ENCODE results near the gene GRM5.

DNA sequence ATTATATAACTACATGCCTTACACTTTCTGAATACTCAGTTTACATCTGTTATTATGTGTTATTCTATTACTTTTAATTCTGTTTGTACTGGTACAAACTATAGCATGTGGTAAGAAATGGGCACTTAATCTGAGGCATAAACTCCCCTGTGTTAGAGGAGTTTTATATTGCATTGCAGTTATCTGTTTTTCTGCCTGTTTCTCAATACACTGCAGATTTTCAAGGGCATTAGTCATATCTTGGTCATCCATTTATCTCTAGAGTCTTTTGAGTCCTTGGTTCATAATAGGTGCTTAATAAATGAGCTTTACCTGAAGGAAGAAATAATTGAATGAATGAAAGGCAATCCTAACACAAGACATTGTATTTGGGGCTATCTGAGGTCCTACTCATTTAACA lies 545.4 kb downstream of the GRM5 start:
- TF ChIP-seq CTCF (IDR thresholded peaks at IDR 0.05) (no peak), POLR2AphosphoS5 (IDR thresholded peaks at IDR 0.05; ENCODE audit: insufficient read depth in 1 of 2, low read depth in 1 of 2) (no peak), POLR2A (IDR thresholded peaks at IDR 0.05) (no peak)

All from vagina (tissue), 2 donors.